Activated CD4-positive, alpha-beta T cell treated with anti-CD3 and anti-CD28 coated beads for 36 hours (primary cell): ENCODE measurements around the gene PRCD. TPM values are rescaled to one million over a fixed set of nuclear protein-coding genes. Genes with fewer than 3 reads are reported as not detected.
A peak's percentile ranks its signal among the peaks of the same experiment; 100 is the strongest.

Experiments
- ATAC-seq: fragments of 200-7000 bp; cut with Tn5 transposase; one replicate; pipeline ENCODE4 v1.10.0; 2021; ENCODE audit warnings: mild to moderate bottlenecking, moderate library complexity
- CTCF ChIA-PET: fragments of 350-600 bp; sonication (Branson Sonifier 250); formaldehyde crosslinking; loops from one replicate; lab custom pipeline; 2021; ENCODE audit warnings: antibody characterized with exemption; lab: Charles Lee
- POLR2A ChIA-PET: fragments of 350-600 bp; sonication (Branson Sonifier 250); formaldehyde crosslinking; loops from one replicate; lab custom pipeline; 2021; ENCODE audit warnings: antibody characterized with exemption, inconsistent platforms; lab: Charles Lee
- DNase-seq: peaks from one replicate; pipeline ENCODE4 v3.0.0-alpha.2; 2020
- H3K27ac Mint-ChIP-seq: one replicate; pipeline ENCODE4 v1.8.0; 2021; ENCODE audit warnings: mixed read lengths
- H3K27me3 Mint-ChIP-seq: one replicate; pipeline ENCODE4 v1.8.0; 2021; ENCODE audit warnings: mixed read lengths
- H3K36me3 Mint-ChIP-seq: one replicate; pipeline ENCODE4 v1.8.0; 2021; ENCODE audit warnings: low read depth, mixed read lengths
- H3K4me1 Mint-ChIP-seq: one replicate; pipeline ENCODE4 v1.8.0; 2021; ENCODE audit warnings: mixed read lengths
- H3K4me3 Mint-ChIP-seq: one replicate; pipeline ENCODE4 v1.8.0; 2021; ENCODE audit warnings: mild to moderate bottlenecking, moderate library complexity, mixed read lengths
- H3K9me3 Mint-ChIP-seq: one replicate; pipeline ENCODE4 v1.8.0; 2021; ENCODE audit warnings: low read depth, mixed read lengths
- intact Hi-C, 2 experiments: fragments of 100-400 bp; cut with DNase I in 1 of 2; cut with micrococcal nuclease in 1 of 2; formaldehyde crosslinking; loops; one replicate each; pipeline versions ENCODE4 v1.14.2 to v1.15.1; 2022 to 2024; cut with DNase I, micrococcal nuclease
- total RNA-seq, 2 experiments: library from RNA; stranded (reverse); gene quantifications; one replicate each; pipeline ENCODE4 v1.2.3, GENCODE V29; 2021

Gene PRCD
- total RNA-seq, 2 experiments from 2014 or later: not detected

- intact Hi-C loops: no loop called here
- Mint-ChIP-seq H3K4me1 (peaks cover 4% of the 10 kb centered on the region), H3K9me3 (no peaks in the 10 kb centered on the region), H3K4me3 (no peak overlapping the region), H3K27me3 (no peaks in the 10 kb centered on the region), H3K36me3 (no peaks in the 10 kb centered on the region), H3K27ac (no peak overlapping the region)
- CTCF ChIA-PET: interaction anchor here (0.8 to 1.8 kb wide), 3 partner anchors 8 to 21 kb away, joined by 3 to 7 read pairs (median 3); no protein-coding TSS in a partner anchor
- POLR2A ChIA-PET: interaction anchor here (0.6 kb wide), 1 partner anchor 115 kb away, joined by 3 read pairs; no protein-coding TSS in a partner anchor
- DNase-seq (no peak), ATAC-seq (no peak)
Observed at GRCh38 chr17:76549215-76549518, 9.3 kb downstream of the PRCD start.

GRCh38 chr17:76549539-76549938, 9.7 kb downstream of the PRCD start:
- Mint-ChIP-seq H3K27ac (no peak overlapping the region), H3K27me3 (no peaks in the 10 kb centered on the region), H3K4me3 (no peak overlapping the region), H3K9me3 (no peaks in the 10 kb centered on the region), H3K4me1 (peaks cover 4% of the 10 kb centered on the region), H3K36me3 (no peaks in the 10 kb centered on the region)
- ChIA-PET POLR2A (interaction anchor here (0.6 kb wide), 1 partner anchor 115 kb away, joined by 3 read pairs; no protein-coding TSS in a partner anchor), CTCF (interaction anchor here (0.8 to 1.8 kb wide), 3 partner anchors 8 to 21 kb away, joined by 3 to 7 read pairs (median 3); no protein-coding TSS in a partner anchor)
- intact Hi-C loops: no loop called here
- no peak for DNase-seq
- ATAC-seq: no peak

- ChIA-PET CTCF (interaction anchor here (0.6 to 1.1 kb wide), 4 partner anchors 11 to 205 kb away, joined by 3 to 4 read pairs (median 3); partner anchors contain the start of gene PRCD), POLR2A (no interaction called here)
- DNase-seq (no peak), ATAC-seq (no peak)
- peaks cover 6% of the 10 kb centered on the region for H3K4me1 Mint-ChIP-seq
- no peak overlapping the region for H3K27ac Mint-ChIP-seq
- no peaks in the 10 kb centered on the region for H3K9me3 Mint-ChIP-seq
- no peaks in the 10 kb centered on the region for H3K36me3 Mint-ChIP-seq
- H3K4me3 Mint-ChIP-seq: no peak overlapping the region
- H3K27me3 Mint-ChIP-seq: no peaks in the 10 kb centered on the region
- intact Hi-C loops: no loop called here
Observed at GRCh38 chr17:76550712-76551615, 11.1 kb downstream of the PRCD start.

- no peak overlapping the region for H3K27ac Mint-ChIP-seq
- intact Hi-C loops: no loop called here
- no peaks in the 10 kb centered on the region for H3K27me3 Mint-ChIP-seq
- no peaks in the 10 kb centered on the region for H3K9me3 Mint-ChIP-seq
- ATAC-seq (no peak), DNase-seq (no peak)
- H3K36me3 Mint-ChIP-seq: no peaks in the 10 kb centered on the region
- ChIA-PET POLR2A (no interaction called here), CTCF (interaction anchor here (0.6 to 1.1 kb wide), 5 partner anchors 12 to 206 kb away, joined by 3 to 4 read pairs (median 3); partner anchors contain the start of gene PRCD)
- H3K4me1 Mint-ChIP-seq: peaks cover 10% of the 10 kb centered on the region
- H3K4me3 Mint-ChIP-seq: no peak overlapping the region
Observed at GRCh38 chr17:76551685-76552084, 11.8 kb downstream of the PRCD start.

GRCh38 chr17:76553178-76553908, 13.5 kb downstream of the PRCD start:
- no peaks in the 10 kb centered on the region for H3K9me3 Mint-ChIP-seq
- H3K36me3 Mint-ChIP-seq: peaks cover 13% of the 10 kb centered on the region
- ChIA-PET CTCF (no interaction called here), POLR2A (no interaction called here)
- no peak overlapping the region for H3K27ac Mint-ChIP-seq
- peaks cover 17% of the 10 kb centered on the region for H3K4me1 Mint-ChIP-seq
- H3K4me3 Mint-ChIP-seq: no peak overlapping the region
- ATAC-seq (no peak), DNase-seq (no peak)
- no peaks in the 10 kb centered on the region for H3K27me3 Mint-ChIP-seq
- intact Hi-C loops: no loop called here

- no peaks in the 10 kb centered on the region for H3K27me3 Mint-ChIP-seq
- ChIA-PET CTCF (no interaction called here), POLR2A (interaction anchor here (0.6 kb wide), 1 partner anchor 109 kb away, joined by 5 read pairs; no protein-coding TSS in a partner anchor)
- no peak for ATAC-seq
- H3K4me1 Mint-ChIP-seq: peaks cover 24% of the 10 kb centered on the region
- peaks cover 21% of the 10 kb centered on the region for H3K36me3 Mint-ChIP-seq
- no peak overlapping the region for H3K4me3 Mint-ChIP-seq
- intact Hi-C loops: no loop called here
- no peak for DNase-seq
- no peaks in the 10 kb centered on the region for H3K9me3 Mint-ChIP-seq
- no peak overlapping the region for H3K27ac Mint-ChIP-seq
Observed at GRCh38 chr17:76554131-76554530, 14.3 kb downstream of the PRCD start.

GRCh38 chr17:76556765-76557367, 17.0 kb downstream of the PRCD start:
- Mint-ChIP-seq H3K27ac (peak overlapping the region; percentile 99), H3K36me3 (peaks cover 46% of the 10 kb centered on the region), H3K27me3 (no peaks in the 10 kb centered on the region), H3K4me3 (peak overlapping the region; percentile 100), H3K4me1 (peaks cover 46% of the 10 kb centered on the region), H3K9me3 (no peaks in the 10 kb centered on the region)
- intact Hi-C loops: loop anchor here (1.0 to 5.0 kb wide), 19 partner anchors 34 to 616 kb away; partner anchors contain the start of genes SRSF2 (in 2 of the 2), UBE2O (in 2 of the 2), ACOX1 (in 1 of the 2) and FBF1 (in 1 of the 2)
- CTCF ChIA-PET: interaction anchor here (0.5 to 3.8 kb wide), 20 partner anchors 8 to 494 kb away, joined by 3 to 23 read pairs (median 3); partner anchors contain the start of genes MXRA7 and PRCD
- peak; percentile 8 for ATAC-seq
- peak; percentile 61 for DNase-seq
- POLR2A ChIA-PET: interaction anchor here (0.5 to 2.1 kb wide), 11 partner anchors 10 to 413 kb away, joined by 3 to 8 read pairs (median 3); no protein-coding TSS in a partner anchor

GRCh38 chr17:76557368-76558197, 17.7 kb downstream of the PRCD start:
- POLR2A ChIA-PET: interaction anchor here (0.5 to 2.1 kb wide), 16 partner anchors 10 to 414 kb away, joined by 3 to 14 read pairs (median 4); no protein-coding TSS in a partner anchor

GRCh38 chr17:76558198-76559095, 18.6 kb downstream of the PRCD start:
- DNase-seq: peak; percentile 47
- Mint-ChIP-seq H3K9me3 (no peaks in the 10 kb centered on the region), H3K36me3 (peaks cover 57% of the 10 kb centered on the region), H3K27me3 (no peaks in the 10 kb centered on the region), H3K4me1 (peaks cover 59% of the 10 kb centered on the region), H3K27ac (peak overlapping the region; percentile 99), H3K4me3 (peak overlapping the region; percentile 100)
- peak; percentile 31 for ATAC-seq
- intact Hi-C loops: loop anchor here (5.0 kb wide), 4 partner anchors 106 to 179 kb away; partner anchors contain the start of genes MFSD11 (in 1 of the 2), MXRA7 (in 1 of the 2), SRSF2 (in 1 of the 2) and UBE2O (in 1 of the 2)
- ChIA-PET CTCF (interaction anchor here (0.6 to 3.8 kb wide), 20 partner anchors 8 to 205 kb away, joined by 3 to 23 read pairs (median 5); partner anchors contain the start of gene PRPSAP1), POLR2A (interaction anchor here (0.7 to 2.1 kb wide), 6 partner anchors 9 to 173 kb away, joined by 3 to 14 read pairs (median 6); no protein-coding TSS in a partner anchor)

More at GRCh38 chr17:76557368-76558197, 17.7 kb downstream of the PRCD start:
- ATAC-seq (peak; percentile 87), DNase-seq (peak; percentile 97)
- no peaks in the 10 kb centered on the region for H3K27me3 Mint-ChIP-seq
- peak overlapping the region; percentile 100 for H3K4me3 Mint-ChIP-seq
- CTCF ChIA-PET: interaction anchor here (0.7 to 3.8 kb wide), 21 partner anchors 9 to 495 kb away, joined by 3 to 23 read pairs (median 4); partner anchors contain the start of gene PRPSAP1
- H3K9me3 Mint-ChIP-seq: no peaks in the 10 kb centered on the region
- intact Hi-C loops: loop anchor here (1.0 to 5.0 kb wide), 19 partner anchors 34 to 617 kb away; partner anchors contain the start of genes SRSF2 (in 2 of the 2), UBE2O (in 2 of the 2), ACOX1 (in 1 of the 2) and FBF1 (in 1 of the 2)
- peaks cover 50% of the 10 kb centered on the region for H3K4me1 Mint-ChIP-seq
- H3K36me3 Mint-ChIP-seq: peaks cover 49% of the 10 kb centered on the region
- peak overlapping the region; percentile 99 for H3K27ac Mint-ChIP-seq
